H4 (cell line): ENCODE measurements around the gene TTC28. TPM values are rescaled to one million over a fixed set of nuclear protein-coding genes. Genes with fewer than 3 reads are reported as not detected.
A peak's percentile ranks its signal among the peaks of the same experiment; 100 is the strongest.

Source experiments
- DNase-seq: peaks from one replicate; pipeline ENCODE4 v3.0.0-alpha.2; 2015; ENCODE audit warnings: low spot score
- total RNA-seq: library from RNA; depleted of rRNA; stranded (reverse); fragments of >200 nt; shearing (Covaris generic); gene quantifications from 2 replicates; pipeline ENCODE4 v1.2.3, GENCODE V29; 2014

The TTC28 gene
- total RNA-seq, 1 experiment from 2014 or later, result 0.23 TPM

GRCh38 chr22:28002863-28003565 lies 676.6 kb downstream of the TTC28 start:
- no peak for DNase-seq

DNA sequence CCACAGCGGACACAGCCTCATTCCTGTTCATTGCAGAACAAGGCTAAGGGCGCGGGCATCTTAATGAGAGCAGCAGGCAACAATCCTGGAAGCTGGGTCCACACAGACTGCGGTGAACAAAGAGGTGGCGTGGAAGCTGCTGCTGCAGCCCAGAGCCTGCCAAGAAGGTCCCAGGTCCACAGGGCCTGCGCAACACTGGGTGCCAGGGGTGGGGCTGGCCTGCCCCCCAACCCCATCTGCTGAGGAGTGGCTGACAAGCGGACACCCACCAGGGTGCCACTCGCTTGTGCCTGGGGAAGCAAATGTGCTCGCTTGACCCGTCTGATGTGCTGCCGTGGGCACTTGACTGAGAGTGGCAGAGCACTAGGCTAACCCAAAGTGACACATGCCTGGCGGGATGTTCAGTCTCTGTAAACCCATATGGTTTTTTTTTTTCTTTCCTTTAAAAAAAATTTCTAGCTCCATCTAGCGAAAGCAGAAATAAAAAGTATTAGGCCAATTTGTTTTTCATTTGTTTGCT lies 677.4 kb downstream of the TTC28 start:
- no peak for DNase-seq

DNA sequence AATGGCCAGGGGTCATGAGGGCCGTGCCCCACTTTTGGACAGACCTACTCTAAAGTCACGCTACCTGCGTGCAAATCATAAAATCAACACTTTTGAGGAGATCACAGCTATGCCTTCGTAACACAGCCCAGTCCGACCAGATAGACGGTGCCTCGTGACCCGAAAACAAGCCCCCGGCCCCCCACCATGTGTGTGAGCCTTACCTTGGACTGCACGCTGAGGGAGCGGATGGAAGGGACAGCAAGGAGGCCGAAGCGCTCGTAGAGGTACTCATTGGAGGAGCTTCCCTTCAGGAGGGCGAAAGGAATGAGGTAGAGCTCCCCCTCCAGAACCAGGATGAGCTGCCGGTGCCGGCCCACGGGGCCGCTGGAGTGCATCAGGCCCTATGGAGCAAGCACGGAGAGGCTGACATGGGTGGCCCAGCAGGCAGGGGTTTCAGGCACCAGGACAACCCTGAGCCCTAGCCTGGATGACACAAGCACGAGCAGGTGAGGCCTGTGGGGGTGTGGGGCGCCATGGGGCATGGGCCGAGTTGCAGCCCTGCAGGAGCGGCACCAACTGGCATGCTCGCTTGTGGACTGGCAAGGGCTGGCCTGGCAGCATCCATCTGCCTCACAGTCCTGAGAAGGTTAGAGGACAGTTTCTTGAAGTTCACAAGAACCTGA lies 678.3 kb downstream of the TTC28 start:
- DNase-seq, result no peak

GRCh38 chr22:28000361-28000760 lies 679.3 kb downstream of the TTC28 start:
- DNase-seq, result no peak

DNA sequence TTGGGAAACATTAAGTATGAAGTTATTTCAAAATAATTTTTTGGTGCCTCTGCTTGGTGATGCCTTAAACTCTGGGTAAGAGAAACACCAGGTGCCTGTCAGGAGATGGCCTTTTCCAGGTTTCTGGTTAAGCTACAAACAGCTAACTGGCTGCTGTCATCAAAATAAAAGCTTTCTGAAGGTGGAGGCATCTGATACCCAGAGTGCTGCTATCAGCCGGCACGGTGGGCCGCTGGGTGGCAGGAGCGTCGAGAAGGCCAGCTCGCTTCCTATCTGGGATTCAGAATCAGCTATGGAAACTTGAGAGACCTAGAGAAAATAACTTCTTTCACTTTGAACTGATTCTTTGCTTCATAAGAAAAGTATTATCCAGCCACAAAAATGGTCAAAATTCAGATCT lies 679.8 kb downstream of the TTC28 start:
- no peak for DNase-seq

DNA sequence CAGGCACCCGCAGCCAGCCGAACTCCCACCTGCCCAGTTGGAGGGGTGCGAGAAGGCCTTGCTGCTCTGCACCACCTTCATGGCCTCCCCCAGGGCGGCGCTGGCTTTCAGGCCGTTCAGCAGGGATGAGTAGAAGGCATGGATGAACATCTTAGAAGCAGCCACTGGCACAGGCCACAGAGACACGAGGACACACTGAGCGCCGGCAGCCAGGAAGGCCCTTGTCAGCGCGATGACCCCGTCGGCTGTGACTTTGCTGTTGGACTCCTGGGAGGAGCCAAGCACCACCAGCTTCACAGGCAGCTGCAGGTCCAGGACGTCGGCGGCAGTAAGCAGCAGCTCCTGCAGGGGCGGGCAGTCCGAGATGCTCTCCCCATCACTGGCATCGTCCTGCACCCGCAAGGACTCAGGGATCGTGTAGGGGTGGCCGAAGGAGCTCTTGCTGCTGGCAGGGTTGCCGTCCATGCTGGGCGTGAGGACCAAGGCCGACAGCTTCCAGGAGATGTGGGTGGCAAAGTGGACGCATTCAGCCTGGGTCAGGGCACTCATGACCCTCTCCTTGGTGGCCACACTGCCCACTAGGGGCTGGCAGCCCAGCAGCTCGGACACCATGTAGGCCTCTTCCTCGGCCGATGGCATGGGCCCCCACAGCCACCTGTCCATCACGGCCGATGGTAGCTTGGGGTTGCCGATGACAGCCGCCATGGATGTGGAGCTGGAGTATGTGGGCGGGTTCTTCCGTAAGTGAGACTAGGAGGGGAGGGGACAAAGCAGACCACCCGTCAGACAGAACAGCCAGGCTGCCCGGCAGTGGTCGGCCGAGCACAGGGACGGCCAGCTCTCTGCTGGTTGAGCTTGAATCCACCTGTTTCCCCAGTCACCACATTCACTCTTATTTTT lies 680.9 kb downstream of the TTC28 start:
- no peak for DNase-seq

DNA sequence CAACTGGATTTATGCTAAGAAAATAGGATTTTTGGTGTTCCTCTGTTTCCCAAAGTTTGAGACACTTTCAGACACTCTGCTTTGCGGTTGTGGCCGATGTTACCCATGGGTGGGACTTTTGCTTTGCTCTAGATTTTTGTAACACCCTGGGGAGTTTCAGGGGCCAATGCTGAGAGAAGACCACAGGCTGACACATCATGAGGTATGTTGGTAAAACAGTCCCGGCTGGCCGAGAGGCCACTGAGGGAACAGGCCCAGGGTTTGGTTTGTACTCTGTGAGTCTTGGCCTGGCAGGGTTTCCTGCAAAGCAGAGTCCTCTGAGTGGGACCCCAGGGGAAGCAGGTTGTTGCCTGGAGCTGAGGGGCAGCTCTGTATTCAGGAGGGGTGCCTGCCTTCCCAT lies 682.1 kb downstream of the TTC28 start:
- no peak for DNase-seq

- no peak for DNase-seq
Observed at GRCh38 chr22:27996981-27997380, 682.7 kb downstream of the TTC28 start.

- no peak for DNase-seq
Observed at GRCh38 chr22:27996529-27996925, 683.1 kb downstream of the TTC28 start.

DNA sequence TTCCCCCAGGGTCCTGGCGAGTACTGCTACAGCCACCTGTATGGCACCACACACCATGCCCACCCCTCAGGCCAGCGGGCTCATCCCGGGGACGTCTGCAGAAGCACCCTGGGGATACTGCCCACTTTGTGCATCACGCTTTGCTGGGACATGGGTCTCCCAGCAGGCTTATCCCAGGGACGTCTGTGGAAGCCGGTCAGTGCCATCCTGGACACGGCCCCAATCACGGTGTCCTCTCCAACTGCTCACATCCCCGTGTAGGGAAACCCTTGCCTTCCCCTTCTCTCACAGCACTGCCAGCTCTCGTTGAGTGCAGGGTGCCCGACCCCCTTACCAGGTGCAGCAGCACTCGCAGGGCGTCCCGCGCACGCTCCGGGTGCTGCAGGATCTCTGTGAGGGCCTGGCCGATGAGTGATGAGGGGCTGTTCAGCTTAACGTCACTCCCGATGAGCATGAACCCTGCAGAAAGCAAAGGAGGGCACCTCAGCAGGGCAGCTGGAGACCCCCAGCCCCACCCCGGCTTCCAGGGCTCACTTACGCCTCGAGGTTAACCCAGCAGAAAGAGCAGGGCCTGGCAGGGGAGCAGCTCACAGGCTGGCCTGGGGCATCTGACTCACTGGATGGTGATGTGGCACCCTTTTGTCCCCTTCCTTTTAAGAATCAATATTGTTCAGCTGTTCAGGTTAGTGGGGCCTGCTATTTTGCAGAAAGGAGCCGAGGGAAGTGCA lies 683.7 kb downstream of the TTC28 start:
- DNase-seq, result no peak

- DNase-seq, result no peak
Observed at GRCh38 chr22:27994481-27995331, 684.9 kb downstream of the TTC28 start.

DNA sequence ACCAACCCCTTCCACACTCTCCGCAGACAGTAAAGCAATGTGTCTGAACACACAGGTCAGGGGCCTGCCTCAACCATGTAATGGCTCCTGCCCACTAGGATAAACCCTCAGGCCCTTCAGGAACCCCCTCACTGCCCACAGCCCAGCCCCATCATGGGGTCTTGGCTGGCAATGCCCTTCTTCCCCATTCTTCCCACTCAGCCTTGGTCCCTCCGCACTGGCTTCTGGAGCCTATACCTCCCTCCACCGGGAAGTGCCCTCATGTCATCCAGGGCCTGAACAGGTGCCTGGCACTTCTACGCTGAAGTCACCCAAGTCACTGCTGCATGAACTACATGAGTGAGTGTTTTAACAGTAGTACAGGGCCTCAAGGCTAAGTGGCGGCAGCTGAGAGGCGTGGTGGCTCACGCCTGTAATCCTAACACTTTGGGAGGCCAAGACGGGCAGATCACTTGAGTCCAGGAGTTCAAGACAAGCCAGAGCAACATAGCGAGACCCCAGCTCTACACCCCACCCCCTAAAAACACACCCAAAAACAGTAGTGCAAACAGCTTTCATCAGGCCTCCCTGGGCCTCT lies 685.8 kb downstream of the TTC28 start:
- no peak for DNase-seq

- no peak for DNase-seq
Observed at GRCh38 chr22:27993201-27993635, 686.4 kb downstream of the TTC28 start.

DNA sequence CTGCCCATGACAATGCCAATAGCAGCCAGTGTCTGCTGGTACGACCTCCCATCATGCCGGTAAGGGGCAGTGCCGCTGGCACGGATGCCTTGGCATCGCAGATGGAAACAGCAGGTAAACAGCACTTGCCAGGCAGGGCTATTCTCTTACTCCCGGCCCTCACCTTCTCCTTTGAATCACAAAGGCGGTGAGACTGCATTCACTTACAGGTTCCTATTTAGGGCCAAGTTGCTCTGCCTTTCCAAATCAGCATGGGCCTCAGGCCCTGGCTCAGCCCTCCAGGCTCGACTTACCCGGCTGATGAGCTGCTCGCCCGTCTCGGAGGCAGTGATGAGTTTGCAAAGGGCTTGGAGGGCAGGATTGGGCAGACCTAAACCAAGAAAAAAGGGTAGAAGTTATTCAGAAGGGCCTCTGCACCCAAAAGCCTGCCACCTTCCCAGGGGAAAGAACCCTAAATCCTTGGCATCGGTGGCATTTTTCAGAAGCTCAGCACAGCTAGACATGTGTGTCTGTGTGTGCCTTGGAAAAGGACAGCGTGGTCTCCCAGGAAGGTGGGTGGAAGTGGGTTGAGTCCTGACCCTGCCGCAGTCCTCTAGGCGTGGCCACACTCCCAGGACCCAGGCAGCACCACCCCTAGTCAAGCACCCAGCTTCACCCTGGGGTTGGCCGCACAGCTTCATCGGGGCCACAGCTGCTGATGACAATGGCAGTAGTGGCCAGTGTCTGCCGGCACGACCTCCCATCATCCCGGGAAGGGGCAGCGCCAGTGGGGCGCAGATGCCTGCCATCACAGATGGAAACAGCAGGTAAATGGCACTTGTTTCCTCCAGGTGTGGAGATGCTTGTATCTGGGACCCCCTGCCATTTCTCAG lies 687.1 kb downstream of the TTC28 start:
- no peak for DNase-seq

GRCh38 chr22:27991586-27992293 lies 687.9 kb downstream of the TTC28 start:
- DNase-seq, result no peak

DNA sequence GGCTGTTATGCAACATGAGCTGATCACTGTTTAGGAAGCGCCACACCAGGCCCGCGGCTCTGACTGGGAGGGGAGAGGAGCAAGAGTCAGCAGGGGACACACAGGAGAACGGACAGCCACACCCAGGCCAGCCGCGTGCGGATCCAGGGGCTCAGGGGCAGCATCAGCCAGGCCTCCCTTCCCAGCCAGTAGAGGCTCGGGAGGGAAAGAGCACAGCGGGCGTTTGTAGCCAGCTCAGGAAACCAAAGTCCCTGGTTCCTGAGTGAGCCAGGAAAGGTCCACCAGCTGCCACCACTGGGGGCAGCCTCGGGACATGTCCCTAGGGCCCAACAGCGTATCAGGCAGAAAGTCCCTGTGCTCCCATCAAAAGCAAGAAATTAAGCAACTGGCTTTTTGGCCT lies 688.8 kb downstream of the TTC28 start:
- DNase-seq, result peak; percentile 16

DNA sequence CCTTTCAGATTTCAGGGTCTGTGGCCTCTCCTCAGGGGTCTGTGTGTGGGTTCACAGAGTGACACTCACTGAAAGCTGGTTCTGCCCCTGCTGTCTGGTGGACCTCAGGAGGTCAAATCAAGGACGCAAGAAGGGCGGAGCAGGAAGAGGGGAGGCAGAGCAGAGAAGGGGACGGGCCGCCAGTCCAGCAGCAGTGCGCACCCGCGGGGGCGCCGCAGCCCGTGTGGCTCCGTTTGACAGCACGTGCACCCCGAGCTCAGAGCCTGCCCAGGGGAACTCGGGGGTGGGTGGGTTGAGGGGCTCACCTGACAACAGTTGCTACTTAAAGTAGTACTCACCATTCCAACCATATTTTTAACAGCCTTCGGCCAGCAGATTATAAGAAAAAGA lies 689.2 kb downstream of the TTC28 start:
- no peak for DNase-seq

GRCh38 chr22:27989758-27990450 lies 689.7 kb downstream of the TTC28 start:
- no peak for DNase-seq
